H9 (cell line): ENCODE data around the gene PLXNA4. TPM values are rescaled to one million over a fixed set of nuclear protein-coding genes. Genes with fewer than 3 reads are reported as not detected.

Experiments
- DNase-seq: peaks from one replicate; pipeline ENCODE4 v3.0.0-alpha.2; 2017
- H2AFZ ChIP-seq: one replicate; pipeline ENCODE4 v1.6.1; 2013; ENCODE audit warnings: mild to moderate bottlenecking, low read length, control low read depth, moderate library complexity
- H2AK5ac ChIP-seq: 2 replicates; pipeline ENCODE4 v1.6.1; 2013; ENCODE audit warnings: low read length, control low read depth, mixed read lengths; ENCODE audit not compliant: insufficient read length
- H2BK120ac ChIP-seq: one replicate; pipeline ENCODE4 v1.6.1; 2013; ENCODE audit warnings: low read depth, mild to moderate bottlenecking, low read length, control low read depth, inconsistent platforms; ENCODE audit not compliant: poor library complexity, severe bottlenecking
- H2BK12ac ChIP-seq: 2 replicates; pipeline ENCODE4 v1.6.1; 2013; ENCODE audit warnings: low read length, control low read depth, mixed read lengths, low read depth; ENCODE audit not compliant: insufficient read length
- H2BK15ac ChIP-seq: 2 replicates; pipeline ENCODE4 v1.6.1; 2013; ENCODE audit warnings: low read depth, low read length, control low read depth
- H2BK20ac ChIP-seq: one replicate; pipeline ENCODE4 v1.6.1; 2013; ENCODE audit warnings: low read depth, mild to moderate bottlenecking, low read length, control low read depth, inconsistent platforms; ENCODE audit not compliant: poor library complexity, severe bottlenecking
- H2BK5ac ChIP-seq: 2 replicates; pipeline ENCODE4 v1.6.1; 2013; ENCODE audit warnings: low read length, control low read depth, mixed read lengths; ENCODE audit not compliant: insufficient read length
- H3K14ac ChIP-seq: 2 replicates; pipeline ENCODE4 v1.6.1; 2013; ENCODE audit warnings: low read length, control low read depth; ENCODE audit not compliant: insufficient read depth
- H3K18ac ChIP-seq: 2 replicates; pipeline ENCODE4 v1.6.1; 2013; ENCODE audit warnings: low read depth, mild to moderate bottlenecking, mixed read lengths, low read length, control low read depth; ENCODE audit not compliant: insufficient read length
- H3K23ac ChIP-seq: 2 replicates; pipeline ENCODE4 v1.6.1; 2013; ENCODE audit warnings: low read length, control low read depth, mixed read lengths, low read depth; ENCODE audit not compliant: insufficient read length
- H3K23me2 ChIP-seq: 2 replicates; pipeline ENCODE4 v1.6.1; 2013; ENCODE audit warnings: low read depth, mild to moderate bottlenecking, mixed read lengths, low read length, control low read depth; ENCODE audit not compliant: insufficient read length, poor library complexity, severe bottlenecking
- H3K27ac ChIP-seq: 2 replicates; pipeline ENCODE4 v1.5.1; 2013; ENCODE audit warnings: low read length, control low read depth, mixed read lengths, low read depth; ENCODE audit not compliant: insufficient read length
- H3K27me3 ChIP-seq: 2 replicates; pipeline ENCODE4 v1.6.1; 2013; ENCODE audit warnings: low read length, control low read depth, inconsistent platforms; ENCODE audit not compliant: insufficient read depth
- H3K4ac ChIP-seq: 2 replicates; pipeline ENCODE4 v1.6.1; 2013; ENCODE audit warnings: low read depth, mild to moderate bottlenecking, control low read depth, inconsistent platforms, low read length, moderate library complexity
- H3K4me1 ChIP-seq: 2 replicates; pipeline ENCODE4 v1.6.1; 2013; ENCODE audit warnings: low read length, control low read depth, inconsistent platforms; ENCODE audit not compliant: insufficient read depth
- H3K4me2 ChIP-seq: 2 replicates; pipeline ENCODE4 v1.6.1; 2013; ENCODE audit warnings: low read length, control low read depth, mixed read lengths; ENCODE audit not compliant: insufficient read length, insufficient read depth
- H3K56ac ChIP-seq: 2 replicates; pipeline ENCODE4 v1.6.1; 2013; ENCODE audit warnings: low read depth, mild to moderate bottlenecking, mixed read lengths, low read length, control low read depth; ENCODE audit not compliant: insufficient read length
- H3K79me1 ChIP-seq: 2 replicates; pipeline ENCODE4 v1.6.1; 2013; ENCODE audit warnings: low read depth, mild to moderate bottlenecking, moderate library complexity, low read length, control low read depth, inconsistent platforms; ENCODE audit not compliant: insufficient read depth, poor library complexity, severe bottlenecking
- H3K79me2 ChIP-seq: 2 replicates; pipeline ENCODE4 v1.6.1; 2013; ENCODE audit warnings: low read length, control low read depth, inconsistent platforms; ENCODE audit not compliant: insufficient read depth
- H3K9ac ChIP-seq: 2 replicates; pipeline ENCODE4 v1.6.1; 2013; ENCODE audit warnings: low read length, control low read depth, mixed read lengths; ENCODE audit not compliant: insufficient read length; ENCODE audit errors: extremely low read depth
- H3K9me3 ChIP-seq: one replicate; pipeline ENCODE4 v1.6.1; 2013; ENCODE audit warnings: low read depth, low read length, inconsistent platforms; ENCODE audit not compliant: control insufficient read depth
- H3T11ph ChIP-seq: one replicate; pipeline ENCODE4 v1.6.1; 2013; ENCODE audit warnings: mild to moderate bottlenecking, low read length, control low read depth, inconsistent platforms
- H4K20me1 ChIP-seq: one replicate; pipeline ENCODE4 v1.6.1; 2013; ENCODE audit not compliant: control insufficient read depth, insufficient read length, insufficient read depth
- H4K5ac ChIP-seq: 2 replicates; pipeline ENCODE4 v1.6.1; 2013; ENCODE audit warnings: low read depth, mild to moderate bottlenecking, mixed read lengths, low read length, control low read depth; ENCODE audit not compliant: insufficient read length
- H4K8ac ChIP-seq: replicated peaks from 2 replicates; pipeline ENCODE4 v1.6.1; 2013; ENCODE audit warnings: low read length, control low read depth, mixed read lengths, low read depth; ENCODE audit not compliant: insufficient read length
- H4K91ac ChIP-seq: 2 replicates; pipeline ENCODE4 v1.6.1; 2013; ENCODE audit warnings: low read depth, mild to moderate bottlenecking, moderate library complexity, mixed read lengths, low read length, control low read depth; ENCODE audit not compliant: insufficient read length
- H3K27ac Mint-ChIP-seq, 3 experiments: 2 replicates in 2 of 3; 3 replicates in 1 of 3; pipeline ENCODE4 v1.8.0; 2020 to 2021; ENCODE audit warnings: mixed read lengths in 3 of 3, mild to moderate bottlenecking in 1 of 3, moderate library complexity in 1 of 3
- H3K27me3 Mint-ChIP-seq: 2 replicates; pipeline ENCODE4 v1.8.0; 2021; ENCODE audit warnings: low read depth, mild to moderate bottlenecking, moderate library complexity, mixed read lengths
- H3K36me3 Mint-ChIP-seq, 3 experiments: 2 replicates in 2 of 3; 3 replicates in 1 of 3; pipeline ENCODE4 v1.8.0; 2020 to 2021; ENCODE audit warnings: low read depth in 3 of 3, mixed read lengths in 3 of 3; ENCODE audit not compliant: insufficient read depth in 1 of 3
- H3K4me1 Mint-ChIP-seq, 2 experiments: 2 replicates each; pipeline ENCODE4 v1.8.0; 2020; ENCODE audit warnings: mixed read lengths in 2 of 2
- H3K4me3 Mint-ChIP-seq, 2 experiments: 2 replicates in 1 of 2; 3 replicates in 1 of 2; pipeline ENCODE4 v1.8.0; 2020 to 2021; ENCODE audit warnings: mild to moderate bottlenecking in 2 of 2, mixed read lengths in 2 of 2, moderate library complexity in 1 of 2
- H3K9me3 Mint-ChIP-seq, 2 experiments: 2 replicates in 1 of 2; 3 replicates in 1 of 2; pipeline ENCODE4 v1.8.0; 2020; ENCODE audit warnings: mild to moderate bottlenecking in 2 of 2, mixed read lengths in 2 of 2, moderate library complexity in 1 of 2
- WGBS: extraction: QIAGEN DNeasy Blood & Tissue Kit; methylation state at CpG from one replicate; pipeline ENCODE4 v1.1.7; 2013; ENCODE audit warnings: missing lambda C conversion rate, low lambda C conversion rate, mixed read lengths; ENCODE audit not compliant: insufficient read length; ENCODE audit errors: extremely low coverage; 5-methylcytosine and 5-hydroxymethylcytosine counted together
- total RNA-seq: library from RNA; stranded (reverse); gene quantifications from 2 replicates; pipeline ENCODE4 v1.2.1, GENCODE V29; 2021
- TF ChIP-seq, protein P1 (sequence below): fragments of 200-600 bp; sonication (generic); conservative IDR thresholded peaks from 3 replicates; pipeline ENCODE4 v1.8.0; 2021; ENCODE audit warnings: antibody characterized with exemption, mild to moderate bottlenecking

The PLXNA4 gene
- total RNA-seq, 1 experiment from 2014 or later = 0.35 TPM

DNA sequence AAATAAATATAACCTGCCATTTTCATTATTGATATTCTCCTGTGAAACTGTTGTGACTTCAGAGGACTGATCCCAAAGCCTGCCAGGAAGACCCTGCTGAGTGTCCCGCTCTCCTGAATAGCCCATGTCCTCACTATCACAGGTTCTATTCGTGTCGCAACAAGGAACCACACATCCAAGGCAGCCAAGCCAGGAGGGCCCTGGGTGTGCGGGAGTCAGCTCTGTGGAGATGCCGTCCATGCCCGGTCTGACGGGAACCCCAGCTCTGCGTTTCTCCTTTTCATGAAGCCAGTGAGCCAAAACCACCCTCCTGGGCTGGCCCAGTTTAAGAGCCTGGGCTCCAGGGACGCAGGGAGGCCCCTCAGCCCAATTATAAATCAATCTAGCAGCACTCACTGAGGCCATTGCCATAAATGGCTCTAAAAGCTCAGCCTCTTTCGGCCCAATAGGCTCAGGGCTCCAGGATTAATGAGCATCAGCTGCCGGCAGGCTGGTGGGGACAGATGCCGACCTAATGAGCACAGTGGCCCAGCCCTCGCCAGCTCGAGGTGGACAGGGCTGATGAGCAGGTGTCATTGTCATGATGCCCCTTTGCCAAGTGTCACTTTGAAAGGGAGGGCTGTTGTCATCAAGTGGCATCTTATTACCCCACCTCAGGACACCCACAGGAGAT is 177.9 kb downstream of the PLXNA4 start:
- Histone ChIP-seq H2AK5ac (no peak overlapping the region), H3T11ph (no peak overlapping the region), H2BK5ac (no peak overlapping the region), H3K9me3 (no peaks in the 10 kb centered on the region), H4K91ac (no peak overlapping the region), H3K56ac (no peak overlapping the region), H2BK15ac (no peak overlapping the region), H2BK20ac (no peak overlapping the region), H2AFZ (no peak overlapping the region), H3K4me2 (no peak overlapping the region), H3K79me1 (no peaks in the 10 kb centered on the region), H3K9ac (no peak overlapping the region), H3K23me2 (no peaks in the 10 kb centered on the region), H3K79me2 (no peaks in the 10 kb centered on the region), H3K4ac (no peak overlapping the region), H3K27ac (no peak overlapping the region), H4K5ac (no peak overlapping the region), H3K27me3 (no peaks in the 10 kb centered on the region), H3K14ac (no peak overlapping the region), H3K23ac (no peak overlapping the region), H4K20me1 (no peaks in the 10 kb centered on the region), H2BK120ac (no peak overlapping the region), H3K18ac (no peak overlapping the region), H3K4me1 (peaks cover 5% of the 10 kb centered on the region; the same call in 1 of the 2 replicates), H2BK12ac (no peak overlapping the region), H4K8ac (no peak overlapping the region)
- no CpG with 5 or more reads among the region's 14 CpGs for WGBS
- no peaks in the 10 kb centered on the region for H3K9me3 Mint-ChIP-seq
- no peak overlapping the region for H3K27ac Mint-ChIP-seq
- H3K4me3 Mint-ChIP-seq = no peak overlapping the region
- DNase-seq = no peak
- peaks cover 14 to 33% of the 10 kb centered on the region in 2 experiments for H3K4me1 Mint-ChIP-seq
- H3K27me3 Mint-ChIP-seq = peaks cover 2% of the 10 kb centered on the region
- no peaks in the 10 kb centered on the region for H3K36me3 Mint-ChIP-seq
- TF ChIP-seq, protein P1, sequence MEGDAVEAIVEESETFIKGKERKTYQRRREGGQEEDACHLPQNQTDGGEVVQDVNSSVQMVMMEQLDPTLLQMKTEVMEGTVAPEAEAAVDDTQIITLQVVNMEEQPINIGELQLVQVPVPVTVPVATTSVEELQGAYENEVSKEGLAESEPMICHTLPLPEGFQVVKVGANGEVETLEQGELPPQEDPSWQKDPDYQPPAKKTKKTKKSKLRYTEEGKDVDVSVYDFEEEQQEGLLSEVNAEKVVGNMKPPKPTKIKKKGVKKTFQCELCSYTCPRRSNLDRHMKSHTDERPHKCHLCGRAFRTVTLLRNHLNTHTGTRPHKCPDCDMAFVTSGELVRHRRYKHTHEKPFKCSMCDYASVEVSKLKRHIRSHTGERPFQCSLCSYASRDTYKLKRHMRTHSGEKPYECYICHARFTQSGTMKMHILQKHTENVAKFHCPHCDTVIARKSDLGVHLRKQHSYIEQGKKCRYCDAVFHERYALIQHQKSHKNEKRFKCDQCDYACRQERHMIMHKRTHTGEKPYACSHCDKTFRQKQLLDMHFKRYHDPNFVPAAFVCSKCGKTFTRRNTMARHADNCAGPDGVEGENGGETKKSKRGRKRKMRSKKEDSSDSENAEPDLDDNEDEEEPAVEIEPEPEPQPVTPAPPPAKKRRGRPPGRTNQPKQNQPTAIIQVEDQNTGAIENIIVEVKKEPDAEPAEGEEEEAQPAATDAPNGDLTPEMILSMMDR = no peak
